ENCODE results near the gene PTPRT. TPM values are rescaled to one million over a fixed set of nuclear protein-coding genes. Genes with fewer than 3 reads are reported as not detected.

Gene PTPRT
- polyA plus RNA-seq, 1 donor from 2014 or later: not detected

DNA sequence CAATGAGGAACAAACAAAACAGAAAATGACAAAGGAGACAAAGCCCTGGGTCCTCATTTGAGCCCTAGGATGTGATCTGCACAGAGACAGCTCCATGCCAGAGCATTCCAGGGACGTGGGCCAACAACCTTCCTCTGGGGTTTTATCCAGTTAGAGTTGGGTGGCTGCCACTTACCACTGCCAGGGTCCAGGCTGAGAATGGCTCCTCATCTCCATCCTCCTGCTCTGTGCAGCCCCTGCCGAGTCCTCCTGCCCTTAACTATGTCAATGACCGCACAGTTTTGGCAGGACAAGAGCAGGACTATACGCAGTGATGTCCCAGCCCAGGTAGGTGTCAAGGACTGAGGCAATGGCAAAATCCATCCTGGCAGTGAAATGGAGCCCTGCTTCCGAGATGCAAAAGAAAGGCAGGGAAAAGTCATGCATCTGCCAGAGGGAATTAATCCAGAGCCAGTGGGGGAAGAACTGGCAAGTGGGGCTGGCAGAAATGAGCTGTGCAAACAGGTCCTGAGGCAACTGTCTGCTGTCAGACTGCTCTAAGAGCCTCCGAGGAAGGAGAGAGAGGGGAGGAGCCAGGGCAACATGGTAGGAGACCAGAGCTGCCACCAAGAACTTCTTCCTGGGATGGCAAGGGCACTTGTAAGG lies 449.4 kb downstream of the PTPRT start:
- Mint-ChIP-seq H3K36me3 (no peaks in the 10 kb centered on the region), H3K4me1 (no peaks in the 10 kb centered on the region), H3K27me3 (no peaks in the 10 kb centered on the region), H3K9me3 (peaks cover 2 to 13% (median 5%) of the 10 kb centered on the region in 3 donors), H3K4me3 (no peak overlapping the region), H3K27ac (no peak overlapping the region)

DNA sequence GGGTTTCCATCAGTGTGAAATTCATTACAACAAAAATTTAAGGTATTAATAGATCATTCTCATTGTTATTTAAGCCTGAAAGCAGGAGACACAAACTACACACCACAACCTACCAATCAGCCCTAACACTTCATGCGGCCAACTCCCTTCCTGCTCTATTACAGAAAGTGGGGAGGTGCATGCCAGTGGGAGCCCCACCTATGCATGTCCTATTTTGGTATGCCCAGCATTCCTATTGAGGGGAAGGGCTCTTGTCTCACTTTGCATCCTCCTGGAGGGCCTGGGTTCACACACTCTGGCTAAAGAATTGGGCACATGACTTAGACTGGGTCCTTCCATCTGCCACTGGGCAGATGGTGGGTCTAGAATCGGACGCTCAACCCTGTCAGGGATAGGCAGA lies 450.0 kb downstream of the PTPRT start:
- Mint-ChIP-seq H3K36me3 (no peaks in the 10 kb centered on the region), H3K27ac (peak overlapping the region in 1 of 3 donors; percentile 39), H3K27me3 (peaks cover 1% of the 10 kb centered on the region), H3K4me3 (no peak overlapping the region), H3K9me3 (peaks cover 2 to 13% (median 5%) of the 10 kb centered on the region in 3 donors), H3K4me1 (no peaks in the 10 kb centered on the region)

DNA sequence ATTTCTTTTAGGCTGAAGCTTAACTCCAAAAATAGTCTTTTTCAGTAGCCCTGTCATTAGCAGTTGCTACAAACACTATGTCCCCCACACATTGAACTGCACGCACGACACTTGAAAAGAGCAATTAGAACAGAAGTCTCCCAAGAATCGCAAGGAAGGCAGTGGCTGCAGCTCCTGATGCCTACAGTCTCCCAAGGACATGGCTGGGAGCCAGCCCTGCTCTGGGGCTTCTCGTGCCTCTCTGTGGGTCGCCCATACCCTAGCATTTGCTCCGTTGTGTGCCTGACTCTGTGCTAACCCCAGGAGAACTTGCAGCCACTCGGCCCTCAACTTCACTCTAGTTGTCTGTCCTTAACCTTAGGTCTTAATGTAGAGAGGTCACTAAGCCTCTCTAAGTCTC lies 454.2 kb downstream of the PTPRT start:
- Mint-ChIP-seq H3K27ac (no peak overlapping the region), H3K27me3 (peaks cover 3% of the 10 kb centered on the region), H3K36me3 (no peaks in the 10 kb centered on the region), H3K9me3 (peaks cover 0 to 4% (median 2%) of the 10 kb centered on the region in 3 donors), H3K4me1 (no peaks in the 10 kb centered on the region), H3K4me3 (no peak overlapping the region)

- Mint-ChIP-seq H3K4me1 (no peaks in the 10 kb centered on the region), H3K9me3 (peaks cover 0 to 4% (median 2%) of the 10 kb centered on the region in 3 donors), H3K27me3 (peaks cover 3% of the 10 kb centered on the region), H3K27ac (no peak overlapping the region), H3K36me3 (no peaks in the 10 kb centered on the region), H3K4me3 (no peak overlapping the region)
Measured at GRCh38 chr20:42734660-42735368, 454.9 kb downstream of the PTPRT start.

- Mint-ChIP-seq H3K27me3 (no peaks in the 10 kb centered on the region), H3K27ac (no peak overlapping the region), H3K36me3 (no peaks in the 10 kb centered on the region), H3K4me1 (no peaks in the 10 kb centered on the region), H3K4me3 (no peak overlapping the region), H3K9me3 (peaks cover 3 to 4% (median 4%) of the 10 kb centered on the region in 3 donors)
Measured at GRCh38 chr20:42721923-42722322, 467.8 kb downstream of the PTPRT start.

DNA sequence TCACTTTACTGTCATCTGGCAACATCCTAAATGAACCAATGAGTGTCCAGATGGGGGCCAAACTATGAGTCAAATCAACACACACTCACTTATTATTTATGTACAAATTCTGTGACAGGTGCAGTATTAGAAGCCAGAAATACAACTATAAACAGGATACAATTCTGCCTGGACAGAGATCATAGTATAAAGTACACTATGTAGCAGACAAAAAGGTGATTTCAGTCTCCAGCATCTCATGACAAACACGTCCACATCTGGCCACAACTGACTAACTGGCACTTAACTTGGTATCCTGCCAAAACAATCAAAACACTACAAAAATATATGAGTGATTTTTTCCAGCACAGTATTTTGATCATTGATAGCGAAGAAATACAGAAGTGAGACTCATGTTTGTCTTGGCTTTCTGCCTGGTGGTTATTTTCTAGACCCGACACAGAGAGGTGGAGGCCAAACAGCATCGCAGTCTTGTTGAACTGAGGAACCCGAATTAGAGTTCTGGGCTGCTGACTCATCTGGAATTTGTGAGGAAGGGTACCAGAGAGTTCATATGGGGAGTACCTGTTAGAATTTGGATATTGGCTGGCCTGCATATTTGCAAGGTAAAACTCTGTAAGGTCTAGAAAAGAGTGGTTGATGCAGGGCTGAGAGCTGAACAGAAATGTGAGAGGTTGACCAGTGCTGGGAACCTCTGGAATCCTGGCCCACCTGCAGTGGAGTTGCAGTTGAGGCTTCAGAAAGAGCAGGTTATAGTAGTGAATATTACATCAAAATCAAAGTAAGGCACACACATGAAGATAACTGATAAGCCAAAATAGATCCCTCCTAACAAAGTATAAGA lies 475.2 kb downstream of the PTPRT start:
- peaks cover 3 to 12% (median 8%) of the 10 kb centered on the region in 3 donors for H3K9me3 Mint-ChIP-seq
- H3K36me3 Mint-ChIP-seq: no peaks in the 10 kb centered on the region
- H3K27ac Mint-ChIP-seq: no peak overlapping the region
- H3K27me3 Mint-ChIP-seq: no peaks in the 10 kb centered on the region
- no peak overlapping the region for H3K4me3 Mint-ChIP-seq
- H3K4me1 Mint-ChIP-seq: no peaks in the 10 kb centered on the region

GRCh38 chr20:42708266-42708665 lies 481.4 kb downstream of the PTPRT start:
- Mint-ChIP-seq H3K4me3 (no peak overlapping the region), H3K36me3 (no peaks in the 10 kb centered on the region), H3K9me3 (peaks cover 13 to 24% (median 15%) of the 10 kb centered on the region in 3 donors), H3K4me1 (no peaks in the 10 kb centered on the region), H3K27me3 (no peaks in the 10 kb centered on the region), H3K27ac (no peak overlapping the region)

DNA sequence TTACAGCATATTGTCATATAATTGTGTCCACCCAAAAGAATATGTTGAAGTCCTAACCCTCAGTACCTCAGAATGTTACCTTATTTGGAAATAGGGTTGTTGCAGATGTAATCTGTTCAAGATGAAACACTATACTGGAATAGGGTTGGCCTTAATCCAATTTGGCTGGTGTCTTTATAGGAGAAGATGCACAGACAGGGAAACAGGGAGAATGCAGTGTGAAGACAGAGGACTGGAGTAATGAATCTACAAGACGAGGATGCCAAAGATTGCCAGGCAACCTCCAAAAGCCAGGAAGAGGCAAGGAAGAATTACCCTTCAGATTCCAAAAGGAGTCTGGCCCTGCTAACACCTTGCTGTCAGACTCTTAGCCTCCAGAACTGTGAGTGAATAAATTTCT lies 482.9 kb downstream of the PTPRT start:
- Mint-ChIP-seq H3K27me3 (no peaks in the 10 kb centered on the region), H3K9me3 (peaks cover 13 to 34% (median 15%) of the 10 kb centered on the region in 3 donors), H3K36me3 (no peaks in the 10 kb centered on the region)

DNA sequence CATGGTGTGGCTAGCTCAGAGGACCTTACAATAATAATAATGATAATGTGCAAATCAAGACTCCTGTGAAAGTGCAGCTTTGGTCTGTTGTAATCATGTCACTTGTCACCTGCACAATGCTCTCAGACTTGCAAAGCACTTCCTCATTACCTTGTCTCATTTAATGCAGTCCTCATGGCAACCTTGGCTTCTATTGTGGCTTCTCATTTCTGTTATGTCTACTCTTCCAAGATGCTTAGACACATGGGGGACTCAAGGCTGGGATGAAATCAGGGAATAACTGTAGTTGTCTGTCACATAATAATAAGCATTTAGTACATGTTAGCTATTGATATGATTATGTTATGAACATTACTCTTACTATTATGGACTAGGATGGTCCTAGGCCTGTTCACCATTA lies 484.2 kb downstream of the PTPRT start:
- Mint-ChIP-seq H3K27ac (no peak overlapping the region), H3K9me3 (peaks cover 12 to 31% (median 15%) of the 10 kb centered on the region in 3 donors), H3K36me3 (no peaks in the 10 kb centered on the region), H3K27me3 (no peaks in the 10 kb centered on the region), H3K4me3 (no peak overlapping the region), H3K4me1 (no peaks in the 10 kb centered on the region)

More for the DNA sequence above, 482.9 kb downstream of the PTPRT start:
- H3K27ac Mint-ChIP-seq: no peak overlapping the region
- H3K4me1 Mint-ChIP-seq: no peaks in the 10 kb centered on the region
- no peak overlapping the region for H3K4me3 Mint-ChIP-seq

DNA sequence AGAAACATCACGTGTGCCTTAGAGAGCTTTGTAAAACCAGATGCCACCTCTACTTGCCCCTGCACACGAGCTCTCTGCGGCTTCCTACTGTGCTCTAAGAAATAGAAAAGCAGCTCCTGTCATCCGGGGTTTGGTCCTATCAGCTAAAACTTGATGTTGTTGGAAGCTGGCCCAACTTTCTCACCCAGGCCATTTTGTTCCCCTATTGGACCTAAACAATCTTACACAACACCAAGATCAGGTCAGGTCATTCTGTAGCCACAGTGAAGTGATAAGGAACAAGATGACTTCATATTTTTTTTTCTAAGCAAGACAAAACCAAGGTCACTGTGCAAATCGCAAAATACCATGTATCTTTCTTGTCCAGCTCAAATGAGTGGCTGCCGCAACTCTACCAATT lies 486.0 kb downstream of the PTPRT start:
- H3K4me3 Mint-ChIP-seq: no peak overlapping the region
- peaks cover 8 to 23% (median 10%) of the 10 kb centered on the region in 3 donors for H3K9me3 Mint-ChIP-seq
- no peak overlapping the region for H3K27ac Mint-ChIP-seq
- no peaks in the 10 kb centered on the region for H3K36me3 Mint-ChIP-seq
- H3K27me3 Mint-ChIP-seq: no peaks in the 10 kb centered on the region
- H3K4me1 Mint-ChIP-seq: no peaks in the 10 kb centered on the region

GRCh38 chr20:42701948-42702347 lies 487.8 kb downstream of the PTPRT start:
- no peaks in the 10 kb centered on the region for H3K36me3 Mint-ChIP-seq
- no peaks in the 10 kb centered on the region for H3K27me3 Mint-ChIP-seq
- H3K27ac Mint-ChIP-seq: no peak overlapping the region
- H3K4me3 Mint-ChIP-seq: no peak overlapping the region
- H3K9me3 Mint-ChIP-seq: peaks cover 2 to 23% (median 4%) of the 10 kb centered on the region in 3 donors
- no peaks in the 10 kb centered on the region for H3K4me1 Mint-ChIP-seq

DNA sequence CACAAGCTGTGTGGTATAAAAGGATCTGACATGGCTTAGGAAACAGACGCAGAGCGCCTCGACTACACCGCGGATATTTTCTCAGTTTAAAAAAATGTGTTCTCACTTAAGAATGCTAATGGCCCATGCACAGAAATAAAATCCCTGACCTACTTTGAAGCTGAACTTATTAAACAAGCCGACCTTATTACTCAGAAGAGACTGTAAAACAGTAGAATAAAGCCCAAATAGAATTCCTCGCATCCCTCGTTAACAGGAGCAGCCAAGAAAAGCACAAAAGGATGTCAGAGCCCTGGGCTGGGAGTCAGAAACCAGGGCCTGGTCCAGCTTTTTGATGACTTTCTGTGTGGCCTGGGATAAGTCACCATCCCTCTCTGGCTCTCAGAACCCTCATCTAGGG lies 489.3 kb downstream of the PTPRT start:
- Mint-ChIP-seq H3K27me3 (no peaks in the 10 kb centered on the region), H3K36me3 (no peaks in the 10 kb centered on the region), H3K27ac (no peak overlapping the region), H3K4me3 (no peak overlapping the region), H3K9me3 (peaks cover 2 to 23% (median 4%) of the 10 kb centered on the region in 3 donors), H3K4me1 (no peaks in the 10 kb centered on the region)

DNA sequence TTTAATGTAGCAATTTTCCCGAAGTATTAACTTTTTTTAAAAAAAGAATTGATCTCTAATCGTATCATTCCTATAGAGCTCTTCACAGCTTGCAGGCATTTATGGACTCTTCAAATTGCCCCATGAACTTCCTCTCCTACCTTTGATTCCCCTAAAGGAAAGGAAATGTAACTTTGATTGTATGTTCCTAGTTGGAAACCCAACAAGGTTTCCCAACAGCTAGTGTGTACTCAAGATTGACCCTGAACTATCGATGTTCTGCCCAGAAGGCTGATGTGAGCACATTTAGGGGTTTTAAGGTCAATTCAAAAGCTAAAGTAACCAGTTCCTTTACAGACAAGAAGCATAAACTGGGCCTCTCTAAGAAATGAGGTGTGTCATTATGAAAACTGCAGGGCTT lies 491.7 kb downstream of the PTPRT start:
- Mint-ChIP-seq H3K36me3 (peaks cover 1% of the 10 kb centered on the region), H3K4me3 (no peak overlapping the region)

GRCh38 chr20:42690842-42691437 lies 498.8 kb downstream of the PTPRT start:
- H3K9me3 Mint-ChIP-seq: peaks cover 2 to 8% (median 3%) of the 10 kb centered on the region in 3 donors
- no peaks in the 10 kb centered on the region for H3K4me1 Mint-ChIP-seq

More for the DNA sequence above, 491.7 kb downstream of the PTPRT start:
- Mint-ChIP-seq H3K27ac (no peak overlapping the region), H3K9me3 (peaks cover 0 to 14% (median 2%) of the 10 kb centered on the region in 3 donors), H3K4me1 (no peaks in the 10 kb centered on the region), H3K27me3 (no peaks in the 10 kb centered on the region)

GRCh38 chr20:42688576-42688975 lies 501.1 kb downstream of the PTPRT start:
- Mint-ChIP-seq H3K27ac (no peak overlapping the region), H3K36me3 (peaks cover 1% of the 10 kb centered on the region), H3K4me3 (no peak overlapping the region), H3K27me3 (no peaks in the 10 kb centered on the region), H3K9me3 (peaks cover 3 to 5% (median 5%) of the 10 kb centered on the region in 3 donors), H3K4me1 (no peaks in the 10 kb centered on the region)

More at GRCh38 chr20:42690842-42691437, 498.8 kb downstream of the PTPRT start:
- Mint-ChIP-seq H3K4me3 (no peak overlapping the region), H3K27ac (no peak overlapping the region), H3K36me3 (peaks cover 1% of the 10 kb centered on the region), H3K27me3 (no peaks in the 10 kb centered on the region)
